ENCODE data around the gene PTPRE. TPM values are rescaled to one million over a fixed set of nuclear protein-coding genes. Genes with fewer than 3 reads are reported as not detected.

The PTPRE gene
- total and polyA plus RNA-seq, 10 of the 15 experiments (the other 5 are each of a cell fraction or from before 2014, with no cell fraction given), result 2.9 to 7.6 (median 5.8) TPM

GRCh38 chr10:127886371-127887051 lies 20.4 kb upstream of the PTPRE start:
- in situ Hi-C loops (cut with MboI), result no loop called here
- ChIA-PET SMC1A (ENCODE audit: uncharacterized antibody, unreplicated experiment) (no interaction called here), RAD21 (ENCODE audit: unreplicated experiment) (no interaction called here), POLR2A (no interaction called here), CTCF (no interaction called here)
- WGBS (ENCODE audit: insufficient coverage, insufficient replicate concordance, low lambda C conversion rate, missing lambda C conversion rate), result 41% methylated on average over 11 of the region's 12 CpGs
- no peak overlapping the region for H3K4me3 ChIP-seq
- H3K9me3 ChIP-seq (replicated peaks; ENCODE audit: control insufficient read depth, insufficient read depth, low read length), result no peaks in the 10 kb centered on the region
- no peak overlapping the region for H3K27ac ChIP-seq (ENCODE audit: control insufficient read depth, insufficient read depth)
- no peak overlapping the region for H2AFZ ChIP-seq (ENCODE audit: control insufficient read depth, low read depth, low read length)
- no peaks in the 10 kb centered on the region; the same call in 1 of the 2 replicates for H4K20me1 ChIP-seq (ENCODE audit: control insufficient read depth, insufficient read depth)
- no peak overlapping the region for H3K9ac ChIP-seq (ENCODE audit: control insufficient read depth, insufficient read depth, low read length)
- intact Hi-C loops (cut with micrococcal nuclease; ENCODE audit: unreplicated experiment), result no loop called here
- FAIRE-seq (no peak), ATAC-seq (no peak), DNase-seq (ENCODE audit: low read depth, low spot score) (no peak)
- no TSS peak for BruUV-seq (replicated peaks)
- TF ChIP-seq USF2 (IDR thresholded peaks at IDR 0.05; ENCODE audit: borderline replicate concordance, low read depth, low read length) (no peak), YY1 (IDR thresholded peaks at IDR 0.05; ENCODE audit: low read depth, low read length) (no peak), TAF1 (IDR thresholded peaks at IDR 0.05; ENCODE audit: borderline replicate concordance, low read depth, low read length) (no peak), NBN (IDR thresholded peaks at IDR 0.05) (no peak), IKZF1 (conservative IDR thresholded peaks at IDR 0.05) (no peak), DPF2 (IDR thresholded peaks at IDR 0.05) (no peak), CUX1 (IDR thresholded peaks at IDR 0.05; ENCODE audit: insufficient replicate concordance, low read depth, low read length) (no peak), ESRRA (IDR thresholded peaks at IDR 0.05; ENCODE audit: low read length) (no peak)
- TF ChIP-seq, protein P1, sequence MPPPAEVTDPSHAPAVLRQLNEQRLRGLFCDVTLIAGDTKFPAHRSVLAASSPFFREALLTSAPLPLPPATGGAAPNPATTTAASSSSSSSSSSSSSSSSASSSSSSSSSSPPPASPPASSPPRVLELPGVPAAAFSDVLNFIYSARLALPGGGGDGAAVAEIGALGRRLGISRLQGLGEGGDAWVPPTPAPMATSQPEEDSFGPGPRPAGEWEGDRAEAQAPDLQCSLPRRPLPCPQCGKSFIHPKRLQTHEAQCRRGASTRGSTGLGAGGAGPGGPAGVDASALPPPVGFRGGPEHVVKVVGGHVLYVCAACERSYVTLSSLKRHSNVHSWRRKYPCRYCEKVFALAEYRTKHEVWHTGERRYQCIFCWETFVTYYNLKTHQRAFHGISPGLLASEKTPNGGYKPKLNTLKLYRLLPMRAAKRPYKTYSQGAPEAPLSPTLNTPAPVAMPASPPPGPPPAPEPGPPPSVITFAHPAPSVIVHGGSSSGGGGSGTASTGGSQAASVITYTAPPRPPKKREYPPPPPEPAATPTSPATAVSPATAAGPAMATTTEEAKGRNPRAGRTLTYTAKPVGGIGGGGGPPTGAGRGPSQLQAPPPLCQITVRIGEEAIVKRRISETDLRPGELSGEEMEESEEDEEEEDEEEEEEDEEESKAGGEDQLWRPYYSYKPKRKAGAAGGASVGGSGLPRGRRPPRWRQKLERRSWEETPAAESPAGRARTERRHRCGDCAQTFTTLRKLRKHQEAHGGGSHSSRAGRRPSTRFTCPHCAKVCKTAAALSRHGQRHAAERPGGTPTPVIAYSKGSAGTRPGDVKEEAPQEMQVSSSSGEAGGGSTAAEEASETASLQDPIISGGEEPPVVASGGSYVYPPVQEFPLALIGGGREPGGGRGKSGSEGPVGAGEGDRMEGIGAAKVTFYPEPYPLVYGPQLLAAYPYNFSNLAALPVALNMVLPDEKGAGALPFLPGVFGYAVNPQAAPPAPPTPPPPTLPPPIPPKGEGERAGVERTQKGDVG (CRISPR knock-in tag; IDR thresholded peaks at IDR 0.05), result no peak
- H3K79me2 ChIP-seq (ENCODE audit: control insufficient read depth, insufficient read depth, low read length), result no peaks in the 10 kb centered on the region
- H3K36me3 ChIP-seq (ENCODE audit: control insufficient read depth in 2 of 2, insufficient read depth in 2 of 2, low read length in 1 of 2), result no peaks in the 10 kb centered on the region
- no peaks in the 10 kb centered on the region for H3K4me1 ChIP-seq (ENCODE audit: control insufficient read depth, insufficient read depth, low read length)
- H3K27me3 ChIP-seq (replicated peaks in 1 of 2; ENCODE audit: control insufficient read depth in 2 of 2, insufficient read depth in 2 of 2, low read length in 1 of 2), result no peaks in the 10 kb centered on the region; a peak in 2 of 4 replicates
- H3K4me2 ChIP-seq (ENCODE audit: control insufficient read depth, insufficient read depth), result no peak overlapping the region
